ENCODE measurements around the gene SEMA3D. TPM values are rescaled to one million over a fixed set of nuclear protein-coding genes. Genes with fewer than 3 reads are reported as not detected.

SEMA3D gene
- total RNA-seq, 1 experiment from 2014 or later: 2.0 TPM

DNA sequence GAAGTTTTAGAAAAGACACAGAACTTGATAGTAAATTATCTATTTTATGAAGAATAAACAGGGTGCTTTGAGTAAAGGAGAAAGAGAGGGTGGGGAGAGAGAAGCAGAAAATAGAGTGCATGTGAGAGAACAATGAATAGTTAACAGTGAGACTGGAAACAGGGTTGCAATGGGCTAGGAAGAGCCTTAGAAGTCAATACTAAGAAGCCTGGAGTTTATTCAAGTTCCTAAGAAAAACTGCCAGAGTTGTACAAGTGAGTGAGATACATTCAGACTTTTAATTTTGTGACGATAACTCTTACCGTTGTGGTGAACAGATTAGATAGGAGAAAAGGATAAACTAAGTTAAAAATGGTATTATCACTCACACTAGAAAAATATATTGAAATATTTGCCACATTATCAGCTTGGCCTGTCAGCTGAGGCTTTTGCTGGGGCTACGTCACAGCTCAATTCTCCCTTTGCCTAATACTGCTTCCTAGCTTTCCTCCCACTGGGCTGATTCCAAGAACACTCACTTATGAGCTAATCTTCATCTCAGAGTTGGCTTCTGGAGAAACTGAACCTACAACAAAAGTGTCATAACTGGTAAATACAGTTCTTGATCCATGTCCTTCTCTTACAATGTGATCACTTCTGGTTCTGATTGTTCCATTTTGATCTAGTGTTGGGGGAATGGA lies 92.7 kb downstream of the SEMA3D start:
- Mint-ChIP-seq H3K9me3 (ENCODE audit: low read depth, unreplicated experiment) (no peaks in the 10 kb centered on the region), H3K4me3 (ENCODE audit: low read depth, unreplicated experiment) (no peak overlapping the region), H3K27me3 (ENCODE audit: unreplicated experiment) (no peaks in the 10 kb centered on the region), H3K36me3 (ENCODE audit: insufficient read depth, unreplicated experiment) (no peaks in the 10 kb centered on the region), H3K4me1 (ENCODE audit: low read depth, unreplicated experiment) (no peaks in the 10 kb centered on the region), H3K27ac (ENCODE audit: unreplicated experiment) (no peak overlapping the region)
- intact Hi-C loops (cut with micrococcal nuclease; ENCODE audit: unreplicated experiment): no loop called here
- no peak for DNase-seq
- TF ChIP-seq, protein P1, sequence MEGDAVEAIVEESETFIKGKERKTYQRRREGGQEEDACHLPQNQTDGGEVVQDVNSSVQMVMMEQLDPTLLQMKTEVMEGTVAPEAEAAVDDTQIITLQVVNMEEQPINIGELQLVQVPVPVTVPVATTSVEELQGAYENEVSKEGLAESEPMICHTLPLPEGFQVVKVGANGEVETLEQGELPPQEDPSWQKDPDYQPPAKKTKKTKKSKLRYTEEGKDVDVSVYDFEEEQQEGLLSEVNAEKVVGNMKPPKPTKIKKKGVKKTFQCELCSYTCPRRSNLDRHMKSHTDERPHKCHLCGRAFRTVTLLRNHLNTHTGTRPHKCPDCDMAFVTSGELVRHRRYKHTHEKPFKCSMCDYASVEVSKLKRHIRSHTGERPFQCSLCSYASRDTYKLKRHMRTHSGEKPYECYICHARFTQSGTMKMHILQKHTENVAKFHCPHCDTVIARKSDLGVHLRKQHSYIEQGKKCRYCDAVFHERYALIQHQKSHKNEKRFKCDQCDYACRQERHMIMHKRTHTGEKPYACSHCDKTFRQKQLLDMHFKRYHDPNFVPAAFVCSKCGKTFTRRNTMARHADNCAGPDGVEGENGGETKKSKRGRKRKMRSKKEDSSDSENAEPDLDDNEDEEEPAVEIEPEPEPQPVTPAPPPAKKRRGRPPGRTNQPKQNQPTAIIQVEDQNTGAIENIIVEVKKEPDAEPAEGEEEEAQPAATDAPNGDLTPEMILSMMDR (IDR thresholded peaks at IDR 0.05; ENCODE audit: unreplicated experiment): no peak
- CTCF ChIA-PET: no interaction called here
- no TSS peak for BruUV-seq (replicated peaks)

DNA sequence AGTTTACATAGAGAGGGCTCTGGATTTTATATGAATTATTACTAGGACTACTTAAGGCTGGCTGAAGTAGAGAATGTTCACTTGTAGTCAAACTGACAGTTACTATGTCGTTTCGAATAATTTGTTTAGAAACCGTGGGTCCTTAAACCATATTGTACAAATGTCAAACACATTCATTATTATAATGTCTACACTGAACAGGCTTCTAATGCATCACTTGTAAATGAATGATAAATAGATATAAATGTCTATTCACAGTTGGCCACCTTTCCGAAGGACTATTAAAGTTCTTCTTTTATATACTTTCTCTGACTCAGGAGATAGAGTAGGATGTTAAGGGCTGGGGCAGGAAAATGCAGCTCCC lies 95.3 kb downstream of the SEMA3D start:
- intact Hi-C loops (cut with micrococcal nuclease; ENCODE audit: unreplicated experiment): no loop called here
- Mint-ChIP-seq H3K27ac (ENCODE audit: unreplicated experiment) (no peak overlapping the region), H3K4me1 (ENCODE audit: low read depth, unreplicated experiment) (no peaks in the 10 kb centered on the region), H3K9me3 (ENCODE audit: low read depth, unreplicated experiment) (no peaks in the 10 kb centered on the region), H3K27me3 (ENCODE audit: unreplicated experiment) (no peaks in the 10 kb centered on the region), H3K36me3 (ENCODE audit: insufficient read depth, unreplicated experiment) (no peaks in the 10 kb centered on the region), H3K4me3 (ENCODE audit: low read depth, unreplicated experiment) (no peak overlapping the region)
- BruUV-seq (replicated peaks): no TSS peak
- CTCF ChIA-PET: no interaction called here
- TF ChIP-seq, protein P1 (IDR thresholded peaks at IDR 0.05; ENCODE audit: unreplicated experiment): no peak
- no peak for DNase-seq

DNA sequence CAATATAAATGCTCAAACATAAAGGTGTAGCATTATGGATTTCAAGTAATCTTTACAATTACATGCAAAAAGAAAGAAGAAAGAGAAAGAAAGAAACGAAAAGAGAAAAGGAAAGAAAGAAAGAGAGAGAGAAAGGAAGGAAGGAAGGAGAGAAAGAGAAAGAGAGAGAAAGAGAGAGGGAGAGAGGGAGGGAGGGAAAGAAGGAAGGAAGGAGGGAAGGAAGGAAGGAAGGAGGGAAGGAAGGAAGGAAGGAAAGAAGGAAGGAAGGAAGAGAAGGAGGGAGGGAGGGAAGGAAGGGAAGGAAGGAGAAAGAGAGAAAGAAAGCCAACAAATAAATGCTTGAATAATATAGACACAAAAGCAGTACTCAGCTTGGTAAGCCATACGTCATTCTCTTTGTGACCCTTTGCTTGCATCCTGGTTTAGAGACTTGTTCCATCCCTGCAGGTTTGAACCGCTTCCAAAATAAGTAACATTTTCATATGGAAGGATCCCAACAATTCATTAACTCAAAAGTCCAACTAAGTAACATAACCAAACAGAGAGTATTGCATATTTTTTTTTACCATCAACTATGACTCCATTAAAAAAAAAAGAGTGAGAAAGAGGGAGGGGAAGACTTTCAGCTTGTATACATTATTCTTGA lies 95.8 kb downstream of the SEMA3D start:
- CTCF ChIA-PET: interaction anchor here (0.7 kb wide), 1 partner anchor 187 kb away, joined by 3 read pairs; no protein-coding TSS in a partner anchor

DNA sequence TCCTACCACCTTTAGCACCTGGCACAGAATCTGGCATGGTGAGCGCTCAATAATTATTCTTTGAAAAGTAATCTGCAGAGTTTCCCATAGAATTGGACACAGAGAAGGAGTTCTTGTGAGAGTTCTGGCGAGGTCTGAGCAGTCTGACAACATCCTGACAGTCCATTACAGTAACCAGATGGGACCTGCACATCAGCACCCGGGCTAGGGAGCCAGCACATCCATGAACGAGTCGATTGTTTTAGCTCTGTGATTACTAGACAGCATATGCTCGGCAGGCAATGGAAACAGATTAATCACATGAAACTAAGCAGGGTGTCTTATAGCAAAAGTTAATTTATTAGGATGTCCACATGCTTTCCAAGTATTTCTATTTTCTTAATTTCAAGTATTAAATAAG lies 96.7 kb downstream of the SEMA3D start:
- no peak for DNase-seq
- intact Hi-C loops (cut with micrococcal nuclease; ENCODE audit: unreplicated experiment): no loop called here
- Mint-ChIP-seq H3K36me3 (ENCODE audit: insufficient read depth, unreplicated experiment) (no peaks in the 10 kb centered on the region), H3K27me3 (ENCODE audit: unreplicated experiment) (no peaks in the 10 kb centered on the region), H3K4me3 (ENCODE audit: low read depth, unreplicated experiment) (no peak overlapping the region), H3K4me1 (ENCODE audit: low read depth, unreplicated experiment) (no peaks in the 10 kb centered on the region), H3K27ac (ENCODE audit: unreplicated experiment) (no peak overlapping the region), H3K9me3 (ENCODE audit: low read depth, unreplicated experiment) (no peaks in the 10 kb centered on the region)
- BruUV-seq (replicated peaks): no TSS peak
- CTCF ChIA-PET: interaction anchor here (0.7 kb wide), 1 partner anchor 188 kb away, joined by 3 read pairs; no protein-coding TSS in a partner anchor
- TF ChIP-seq, protein P1 (IDR thresholded peaks at IDR 0.05; ENCODE audit: unreplicated experiment): no peak

More for the DNA sequence above, 95.8 kb downstream of the SEMA3D start:
- DNase-seq: no peak
- Mint-ChIP-seq H3K27me3 (ENCODE audit: unreplicated experiment) (no peaks in the 10 kb centered on the region), H3K4me3 (ENCODE audit: low read depth, unreplicated experiment) (no peak overlapping the region), H3K4me1 (ENCODE audit: low read depth, unreplicated experiment) (no peaks in the 10 kb centered on the region), H3K36me3 (ENCODE audit: insufficient read depth, unreplicated experiment) (no peaks in the 10 kb centered on the region), H3K27ac (ENCODE audit: unreplicated experiment) (no peak overlapping the region), H3K9me3 (ENCODE audit: low read depth, unreplicated experiment) (no peaks in the 10 kb centered on the region)
- TF ChIP-seq, protein P1 (IDR thresholded peaks at IDR 0.05; ENCODE audit: unreplicated experiment): no peak
- no TSS peak for BruUV-seq (replicated peaks)
- intact Hi-C loops (cut with micrococcal nuclease; ENCODE audit: unreplicated experiment): no loop called here
